Measurements from ENCODE around the gene PRDM15.

GRCh38 chr21:41783476-41784180 lies 95.5 kb downstream of the PRDM15 start:
- no peak for TF ChIP-seq CTCF (conservative IDR thresholded peaks at IDR 0.05; ENCODE audit: low read length)
- no peak for TF ChIP-seq EZH2phosphoT487 (IDR thresholded peaks at IDR 0.05; ENCODE audit: borderline replicate concordance, low read depth, low read length)
